DND-41 (cell line): ENCODE measurements around the gene GCC1.

Experiments
- ATAC-seq: fragments of 200-7000 bp; cut with Tn5 transposase; 3 replicates; pipeline ENCODE4 v1.9.1; 2021; ENCODE audit warnings: low read depth; ENCODE audit not compliant: insufficient read depth
- DNase-seq: peaks from one replicate; pipeline ENCODE4 v3.0.0-alpha.2; 2020
- H2AFZ ChIP-seq: 2 replicates; pipeline ENCODE4 v1.6.0; 2012; ENCODE audit warnings: low read depth, low read length
- H3K27ac ChIP-seq: 2 replicates; pipeline ENCODE4 v1.5.1; 2012; ENCODE audit warnings: low read length, inconsistent platforms
- H3K27me3 ChIP-seq: fragments of 200-600 bp; sonication (generic); 2 replicates; pipeline ENCODE4 v1.6.0; 2012; ENCODE audit warnings: low read length, mild to moderate bottlenecking, inconsistent platforms; ENCODE audit not compliant: insufficient read depth, poor library complexity
- H3K36me3 ChIP-seq: 2 replicates; pipeline ENCODE4 v1.5.1; 2012; ENCODE audit warnings: low read length, inconsistent platforms; ENCODE audit not compliant: insufficient read depth
- H3K4me1 ChIP-seq: 2 replicates; pipeline ENCODE4 v1.5.1; 2012; ENCODE audit warnings: mild to moderate bottlenecking, low read length; ENCODE audit not compliant: insufficient read depth
- H3K4me2 ChIP-seq: 2 replicates; pipeline ENCODE4 v1.6.0; 2012; ENCODE audit warnings: mild to moderate bottlenecking, moderate library complexity, low read length, inconsistent platforms; ENCODE audit not compliant: insufficient read depth
- H3K4me3 ChIP-seq, 2 experiments: fragments of 200-600 bp in 1 of 2; shearing (Covaris generic) in 1 of 2; 2 replicates each; pipeline ENCODE4 v1.5.1; 2012 to 2016; ENCODE audit warnings: inconsistent platforms in 2 of 2, low read length in 2 of 2, mild to moderate bottlenecking in 2 of 2, low read depth in 1 of 2, moderate library complexity in 1 of 2
- H3K79me2 ChIP-seq: 2 replicates; pipeline ENCODE4 v1.6.0; 2012; ENCODE audit warnings: low read length, inconsistent platforms; ENCODE audit not compliant: insufficient read depth
- H3K9ac ChIP-seq: 2 replicates; pipeline ENCODE4 v1.6.0; 2012; ENCODE audit warnings: low read depth, mild to moderate bottlenecking, inconsistent platforms, low read length, moderate library complexity
- H3K9me3 ChIP-seq: 2 replicates; pipeline ENCODE4 v1.5.1; 2012; ENCODE audit warnings: low read length, moderate library complexity, mild to moderate bottlenecking, inconsistent platforms; ENCODE audit not compliant: insufficient read depth, severe bottlenecking
- H4K20me1 ChIP-seq: 2 replicates; pipeline ENCODE4 v1.6.0; 2012; ENCODE audit warnings: low read length; ENCODE audit not compliant: insufficient read depth
- EZH2 ChIP-seq: IDR thresholded peaks from 3 replicates; pipeline ENCODE4 v1.6.1; 2012; ENCODE audit warnings: borderline replicate concordance, low read depth, mild to moderate bottlenecking, moderate library complexity, low read length, inconsistent platforms; ENCODE audit not compliant: severe bottlenecking
- TF ChIP-seq, protein P1 (sequence below): IDR thresholded peaks from 2 replicates; pipeline ENCODE4 v1.5.1; 2012; ENCODE audit warnings: borderline replicate concordance, low read length, moderate library complexity, mild to moderate bottlenecking; ENCODE audit not compliant: poor library complexity, severe bottlenecking; ENCODE audit errors: extremely low read depth

Gene GCC1

DNA sequence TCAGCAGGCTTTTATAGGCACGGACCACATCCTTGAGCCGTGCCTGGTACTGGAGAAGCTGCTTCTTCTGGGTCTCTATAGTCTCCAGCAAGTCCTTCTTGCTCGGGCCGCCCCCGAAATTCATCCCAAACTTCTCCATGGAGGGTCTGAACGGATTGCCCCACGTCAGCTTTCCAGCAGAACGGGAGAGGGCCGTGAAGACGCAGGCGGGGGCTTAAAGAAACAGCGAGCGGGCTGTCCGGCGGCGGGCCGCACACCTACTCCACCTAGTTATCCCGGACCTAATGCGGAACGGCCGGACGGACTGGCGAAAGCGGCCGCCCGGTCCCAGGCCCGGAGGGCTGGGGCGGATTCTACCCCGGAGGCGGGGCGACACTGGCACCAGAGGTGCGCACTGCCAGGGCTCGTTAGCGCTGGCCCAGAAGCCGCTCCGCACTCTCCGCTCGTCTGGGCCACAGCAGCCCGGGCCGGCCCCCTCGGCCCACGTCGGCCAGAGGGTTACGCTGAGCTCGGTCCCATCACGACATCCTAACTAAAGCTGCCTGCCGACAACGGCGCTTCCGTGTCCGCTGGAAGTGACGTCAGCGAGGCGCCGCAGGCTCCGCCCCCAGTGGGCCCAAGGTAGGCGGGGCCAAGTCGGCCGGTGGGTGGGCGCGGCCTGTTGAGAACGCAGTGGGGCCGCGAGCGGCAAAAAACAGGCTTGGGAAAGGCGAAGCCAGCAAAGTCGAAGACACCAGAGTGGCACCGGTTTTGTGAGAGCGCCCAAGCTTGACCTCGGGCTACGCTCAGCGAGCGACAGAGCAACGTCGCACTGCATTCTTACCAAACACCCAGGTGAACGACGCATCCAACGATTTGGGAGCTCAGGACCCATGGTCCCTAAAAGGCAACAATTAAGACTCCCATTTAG is at the start of gene GCC1:
GCC1 (minus strand) TSS at position 553 of the 910 bp plus-strand sequence; CDS start at position 139, 414 bp downstream.
- Histone ChIP-seq H3K27ac (peak within 1 kb of the TSS; percentile 74), H3K79me2 (peaks cover 46% of the 10 kb centered on the region)
- ATAC-seq: peak; percentile 78

GRCh38 chr7:127632276-127632910 is 47.0 kb upstream of the GCC1 start:
- Histone ChIP-seq H3K4me2 (no peak overlapping the region), H3K4me1 (no peaks in the 10 kb centered on the region), H2AFZ (no peak overlapping the region), H3K4me3 (no peak overlapping the region), H3K9me3 (no peaks in the 10 kb centered on the region), H4K20me1 (no peaks in the 10 kb centered on the region), H3K79me2 (no peaks in the 10 kb centered on the region), H3K36me3 (no peaks in the 10 kb centered on the region), H3K9ac (no peak overlapping the region), H3K27me3 (peaks cover 11% of the 10 kb centered on the region), H3K27ac (no peak overlapping the region)
- TF ChIP-seq EZH2: no peak
- TF ChIP-seq, protein P1, sequence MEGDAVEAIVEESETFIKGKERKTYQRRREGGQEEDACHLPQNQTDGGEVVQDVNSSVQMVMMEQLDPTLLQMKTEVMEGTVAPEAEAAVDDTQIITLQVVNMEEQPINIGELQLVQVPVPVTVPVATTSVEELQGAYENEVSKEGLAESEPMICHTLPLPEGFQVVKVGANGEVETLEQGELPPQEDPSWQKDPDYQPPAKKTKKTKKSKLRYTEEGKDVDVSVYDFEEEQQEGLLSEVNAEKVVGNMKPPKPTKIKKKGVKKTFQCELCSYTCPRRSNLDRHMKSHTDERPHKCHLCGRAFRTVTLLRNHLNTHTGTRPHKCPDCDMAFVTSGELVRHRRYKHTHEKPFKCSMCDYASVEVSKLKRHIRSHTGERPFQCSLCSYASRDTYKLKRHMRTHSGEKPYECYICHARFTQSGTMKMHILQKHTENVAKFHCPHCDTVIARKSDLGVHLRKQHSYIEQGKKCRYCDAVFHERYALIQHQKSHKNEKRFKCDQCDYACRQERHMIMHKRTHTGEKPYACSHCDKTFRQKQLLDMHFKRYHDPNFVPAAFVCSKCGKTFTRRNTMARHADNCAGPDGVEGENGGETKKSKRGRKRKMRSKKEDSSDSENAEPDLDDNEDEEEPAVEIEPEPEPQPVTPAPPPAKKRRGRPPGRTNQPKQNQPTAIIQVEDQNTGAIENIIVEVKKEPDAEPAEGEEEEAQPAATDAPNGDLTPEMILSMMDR: no peak
- DNase-seq (no peak), ATAC-seq (no peak)

More for the DNA sequence above, at the start of gene GCC1:
- peak within 1 kb of the TSS; percentile 100 for H3K4me2 ChIP-seq
- no peaks in the 10 kb centered on the region for H3K9me3 ChIP-seq
- no peaks in the 10 kb centered on the region for H3K27me3 ChIP-seq
- peaks cover 65% of the 10 kb centered on the region for H3K4me1 ChIP-seq
- H3K4me3 ChIP-seq: peak within 1 kb of the TSS; percentile 72 to 93
- peak within 1 kb of the TSS; percentile 90 for H2AFZ ChIP-seq
- peak; percentile 93 for DNase-seq
- TF ChIP-seq, protein P1: no peak
- TF ChIP-seq EZH2: no peak
- H3K9ac ChIP-seq: peak within 1 kb of the TSS; percentile 76
- H3K36me3 ChIP-seq: peaks cover 37% of the 10 kb centered on the region
- H4K20me1 ChIP-seq: peaks cover 43% of the 10 kb centered on the region

DNA sequence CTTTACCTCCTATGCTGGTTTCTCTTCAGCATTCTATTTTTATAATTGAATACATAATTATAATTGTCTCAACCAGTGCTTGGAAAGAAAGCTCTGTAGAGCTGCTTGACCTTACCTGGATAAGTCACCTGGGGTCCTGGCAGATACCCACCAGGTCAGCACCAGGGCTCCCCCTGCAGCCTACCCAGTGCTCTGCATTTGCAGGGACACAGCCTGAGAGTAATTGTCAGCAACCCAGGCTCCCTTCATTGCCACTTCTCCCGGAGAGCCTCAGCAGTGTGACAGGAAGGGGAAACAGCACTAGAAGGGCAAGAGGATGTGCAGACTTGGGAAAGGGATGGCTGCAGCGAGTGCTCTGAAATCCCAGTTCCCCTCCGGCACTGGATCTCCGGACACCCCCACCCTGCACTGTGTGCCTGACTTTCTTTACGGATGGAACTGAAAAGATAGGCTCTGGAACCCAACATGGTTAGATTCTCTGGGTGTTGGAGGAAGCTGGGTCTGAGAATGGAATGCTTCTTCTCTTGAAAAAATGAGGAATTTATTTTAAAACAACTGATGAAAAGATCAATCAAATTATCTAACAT is 44.0 kb upstream of the GCC1 start:
- no peak overlapping the region for H3K9ac ChIP-seq
- no peak overlapping the region for H3K4me3 ChIP-seq
- no peak overlapping the region for H3K4me2 ChIP-seq
- peaks cover 4% of the 10 kb centered on the region for H3K27me3 ChIP-seq
- no peak for TF ChIP-seq EZH2
- TF ChIP-seq, protein P1: peak; percentile 60
- no peaks in the 10 kb centered on the region for H3K9me3 ChIP-seq
- ATAC-seq (peak; percentile 74), DNase-seq (peak; percentile 26)
- no peak overlapping the region for H3K27ac ChIP-seq
- H3K79me2 ChIP-seq: no peaks in the 10 kb centered on the region
- H3K4me1 ChIP-seq: no peaks in the 10 kb centered on the region
- no peaks in the 10 kb centered on the region for H4K20me1 ChIP-seq
- H3K36me3 ChIP-seq: no peaks in the 10 kb centered on the region
- no peak overlapping the region for H2AFZ ChIP-seq
